Stimulated activated CD8-positive, alpha-beta memory T cell treated with anti-CD3 and anti-CD28 coated beads, Interleukin-15, amount 100 ng/mL, for 48 hours (primary cell): ENCODE measurements around the gene PRR14.

Experiments
- DNase-seq, 2 donors: peaks; one replicate each; pipeline ENCODE4 v3.0.0-alpha.2; 2020; ENCODE audit warnings: low read depth in 2 of 2

The PRR14 gene

GRCh38 chr16:30659507-30660423 is 9.0 kb downstream of the PRR14 start:
- peak; percentile 38 to 47 for DNase-seq

- peak; percentile 72 to 77 for DNase-seq
Measured at GRCh38 chr16:30660424-30661261, 9.9 kb downstream of the PRR14 start.

- no peak for DNase-seq
Measured at GRCh38 chr16:30662449-30662848, 11.7 kb downstream of the PRR14 start.

GRCh38 chr16:30663038-30663437 is 12.3 kb downstream of the PRR14 start:
- no peak for DNase-seq

GRCh38 chr16:30663820-30664219 is 13.1 kb downstream of the PRR14 start:
- no peak for DNase-seq

- no peak for DNase-seq
Measured at GRCh38 chr16:30664616-30665109, 13.9 kb downstream of the PRR14 start.

- DNase-seq, result no peak
Measured at GRCh38 chr16:30665155-30665829, 14.5 kb downstream of the PRR14 start.

GRCh38 chr16:30665830-30666190 is 15.1 kb downstream of the PRR14 start:
- DNase-seq, result no peak

- no peak for DNase-seq
Measured at GRCh38 chr16:30666681-30667080, 15.9 kb downstream of the PRR14 start.

- no peak for DNase-seq
Measured at GRCh38 chr16:30667361-30667905, 16.7 kb downstream of the PRR14 start.

GRCh38 chr16:30668393-30668792 is 17.6 kb downstream of the PRR14 start:
- no peak for DNase-seq

- DNase-seq, result no peak
Measured at GRCh38 chr16:30669026-30669902, 18.5 kb downstream of the PRR14 start.

GRCh38 chr16:30669903-30670824 is 19.4 kb downstream of the PRR14 start:
- no peak for DNase-seq

GRCh38 chr16:30675143-30675542 is 24.4 kb downstream of the PRR14 start:
- no peak for DNase-seq

- no peak for DNase-seq
Measured at GRCh38 chr16:30677931-30678585, 27.3 kb downstream of the PRR14 start.

- DNase-seq, result no peak
Measured at GRCh38 chr16:30678586-30678970, 27.8 kb downstream of the PRR14 start.

- no peak for DNase-seq
Measured at GRCh38 chr16:30680326-30680725, 29.6 kb downstream of the PRR14 start.

GRCh38 chr16:30688701-30689100 is 37.9 kb downstream of the PRR14 start:
- DNase-seq, result no peak

- no peak for DNase-seq
Measured at GRCh38 chr16:30691907-30692306, 41.1 kb downstream of the PRR14 start.
